ENCODE data around the gene POLR1F. TPM values are rescaled to one million over a fixed set of nuclear protein-coding genes. Genes with fewer than 3 reads are reported as not detected.
"Not testable (repeated sequence)": the region's sequence is repeated elsewhere in the genome, so short reads cannot be mapped to it uniquely, and the experiment has no call there.

POLR1F gene, protein sequence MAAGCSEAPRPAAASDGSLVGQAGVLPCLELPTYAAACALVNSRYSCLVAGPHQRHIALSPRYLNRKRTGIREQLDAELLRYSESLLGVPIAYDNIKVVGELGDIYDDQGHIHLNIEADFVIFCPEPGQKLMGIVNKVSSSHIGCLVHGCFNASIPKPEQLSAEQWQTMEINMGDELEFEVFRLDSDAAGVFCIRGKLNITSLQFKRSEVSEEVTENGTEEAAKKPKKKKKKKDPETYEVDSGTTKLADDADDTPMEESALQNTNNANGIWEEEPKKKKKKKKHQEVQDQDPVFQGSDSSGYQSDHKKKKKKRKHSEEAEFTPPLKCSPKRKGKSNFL
- polyA plus RNA-seq (2014; cell fraction: cytosol; rRNA removed), result 18.7 and 20.2 TPM in 2 replicates
- polyA plus RNA-seq (2014; cell fraction: nucleus; rRNA removed), result 14.1 and 24.6 TPM in 2 replicates

DNA sequence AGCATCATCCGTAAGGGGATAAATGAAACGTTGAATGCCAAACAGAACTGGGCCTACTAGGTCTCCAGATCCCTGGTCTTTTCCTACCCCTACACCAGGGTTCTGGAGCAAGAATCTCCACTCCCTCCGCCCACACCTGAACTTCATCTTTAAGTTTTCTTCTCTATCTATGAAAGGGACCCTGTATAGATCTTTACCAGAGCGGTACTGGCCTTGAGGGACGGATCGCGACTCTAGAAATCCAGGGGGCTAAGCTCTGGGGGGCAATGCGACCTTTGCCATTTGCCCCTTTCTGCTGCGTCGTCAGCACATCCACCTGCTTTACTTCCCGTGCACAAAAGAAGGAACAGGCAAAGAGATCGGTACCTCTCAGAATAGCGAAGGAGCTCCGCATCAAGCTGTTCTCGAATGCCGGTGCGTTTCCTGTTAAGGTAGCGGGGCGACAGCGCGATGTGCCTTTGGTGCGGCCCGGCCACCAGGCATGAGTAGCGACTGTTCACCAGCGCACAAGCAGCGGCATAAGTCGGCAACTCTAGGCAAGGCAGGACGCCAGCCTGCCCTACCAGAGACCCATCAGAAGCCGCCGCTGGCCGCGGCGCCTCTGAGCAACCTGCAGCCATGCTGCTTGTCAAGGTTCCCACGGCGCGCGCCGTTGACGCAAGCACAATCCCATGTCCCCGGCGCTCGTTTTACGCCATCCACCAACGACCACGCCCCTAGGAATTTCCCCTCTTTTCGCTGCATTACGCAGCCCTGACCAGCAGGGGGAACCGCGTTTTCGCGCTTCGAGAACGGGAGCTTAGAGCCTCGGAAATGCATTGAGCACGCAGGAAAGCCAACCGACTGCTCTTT, at the start of gene POLR1F:
Gene POLR1F (minus strand): TSS at position 641 of the 852 bp plus-strand sequence. CDS start 21 bp downstream, at position 620.
- peak; percentile 96 for DNase-seq (ENCODE audit: low spot score)

DNA sequence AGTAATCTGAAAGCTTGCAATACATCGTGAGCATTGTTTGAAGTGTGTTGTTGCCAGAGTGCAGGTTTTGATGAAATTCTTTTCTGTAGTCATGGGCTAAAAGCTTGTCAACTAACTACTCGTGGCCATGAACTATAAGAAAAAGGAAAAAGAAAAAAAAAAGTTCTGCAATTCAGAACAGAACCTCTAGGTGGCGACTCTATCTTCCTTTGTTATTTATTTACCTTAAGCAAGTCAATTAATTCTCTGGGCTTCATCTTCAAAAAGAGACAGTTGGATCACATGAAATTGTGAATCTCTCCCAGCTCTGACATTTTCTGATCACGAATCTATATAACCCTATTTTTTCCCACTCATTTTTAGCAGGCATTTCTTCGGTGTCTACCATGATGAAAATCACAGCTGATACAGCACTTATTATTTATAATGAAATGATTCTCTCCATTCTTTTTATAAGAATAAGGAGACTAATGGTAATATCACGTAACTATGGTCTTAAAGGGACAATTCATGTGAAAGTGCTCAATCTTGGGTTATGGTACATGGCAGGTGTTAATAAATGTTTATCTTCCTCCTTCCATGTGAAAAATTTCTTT, 45.8 kb upstream of the POLR1F start:
- peak; percentile 73 for DNase-seq (ENCODE audit: low spot score)

DNA sequence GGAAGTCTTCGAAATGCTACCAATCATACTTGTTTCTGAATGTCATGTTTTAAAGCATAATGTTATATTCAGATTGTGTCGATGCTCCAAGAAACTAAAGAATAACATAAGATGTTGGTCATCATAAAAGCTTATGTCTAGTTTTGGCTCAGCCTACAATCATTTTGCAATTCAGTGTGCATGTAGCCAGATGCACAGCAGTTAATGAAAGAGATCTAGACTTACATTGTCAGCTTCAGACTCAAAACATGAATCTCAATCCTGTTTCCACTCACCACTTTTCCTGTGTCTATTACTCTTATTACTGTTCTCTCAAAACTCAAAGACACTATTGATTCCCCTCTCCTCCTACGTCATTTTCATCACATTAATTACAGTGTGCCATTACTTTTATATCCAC, 43.2 kb upstream of the POLR1F start:
- no peak for DNase-seq (ENCODE audit: low spot score)

DNA sequence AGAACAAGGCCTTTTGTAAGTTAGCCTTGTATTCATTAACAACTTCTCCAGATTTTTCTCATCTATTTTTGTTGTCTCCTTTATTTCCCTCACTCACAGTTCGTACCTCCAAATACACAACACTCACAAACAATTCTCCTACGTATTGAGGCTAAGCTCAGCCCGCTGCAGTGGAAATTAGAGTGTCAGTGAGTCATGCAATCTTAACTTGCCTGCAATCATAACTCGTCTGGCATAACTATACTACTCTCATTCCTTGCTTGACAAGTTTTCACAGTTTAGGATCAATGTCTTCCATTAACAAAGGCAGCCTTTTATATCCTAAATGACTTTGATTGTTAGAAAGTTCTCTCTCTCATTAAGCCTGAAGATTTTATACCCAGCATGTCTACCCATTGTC, 40.8 kb upstream of the POLR1F start:
- no peak for DNase-seq (ENCODE audit: low spot score)

DNA sequence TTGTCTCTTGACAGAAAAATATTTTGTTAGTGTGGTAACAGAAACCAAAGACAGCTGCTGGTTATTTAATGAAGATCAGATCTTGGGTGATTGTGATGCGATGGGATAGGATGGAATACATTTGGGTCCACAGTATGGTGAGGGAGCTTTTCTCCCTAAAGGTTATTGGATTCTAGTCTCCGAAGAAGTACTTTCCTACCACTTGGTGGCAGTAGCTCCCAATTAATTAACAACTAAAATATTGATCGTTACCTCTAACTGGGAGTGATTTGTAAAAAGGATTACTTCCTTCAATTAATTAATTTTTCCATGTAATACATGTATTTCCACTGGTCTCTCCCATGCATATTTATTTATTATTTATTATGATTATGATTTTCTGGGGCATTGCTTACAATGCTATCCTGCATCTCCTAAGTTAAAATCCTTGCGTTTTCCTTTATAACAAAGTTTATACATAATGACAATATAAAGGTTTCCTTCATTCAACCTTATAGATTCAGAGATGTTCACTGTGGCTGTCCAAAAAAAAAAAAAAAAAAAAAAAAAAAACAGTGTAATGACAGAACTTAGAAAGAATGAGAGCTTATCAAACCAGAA, 39.0 kb upstream of the POLR1F start:
- peak; percentile 60 for DNase-seq (ENCODE audit: low spot score)

DNA sequence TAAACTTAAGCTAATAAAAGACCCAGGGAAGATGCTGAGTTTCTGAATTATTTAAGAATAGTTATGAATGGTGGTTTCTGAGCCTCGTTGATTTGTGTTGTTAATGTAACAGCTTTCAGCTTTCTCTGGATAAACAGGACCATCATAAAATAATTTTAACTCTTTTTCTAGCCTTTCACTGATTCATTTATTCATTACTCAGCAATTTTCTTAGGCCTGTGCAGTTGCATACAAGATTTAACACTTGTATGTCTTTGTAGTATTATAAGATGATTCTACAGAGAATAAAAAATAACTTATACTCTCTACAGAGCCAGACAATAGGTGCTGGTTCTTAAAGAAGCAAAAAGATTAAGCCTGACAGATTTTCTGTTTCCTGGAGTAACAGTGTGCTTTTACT, 35.2 kb upstream of the POLR1F start:
- DNase-seq (ENCODE audit: low spot score), result no peak

DNA sequence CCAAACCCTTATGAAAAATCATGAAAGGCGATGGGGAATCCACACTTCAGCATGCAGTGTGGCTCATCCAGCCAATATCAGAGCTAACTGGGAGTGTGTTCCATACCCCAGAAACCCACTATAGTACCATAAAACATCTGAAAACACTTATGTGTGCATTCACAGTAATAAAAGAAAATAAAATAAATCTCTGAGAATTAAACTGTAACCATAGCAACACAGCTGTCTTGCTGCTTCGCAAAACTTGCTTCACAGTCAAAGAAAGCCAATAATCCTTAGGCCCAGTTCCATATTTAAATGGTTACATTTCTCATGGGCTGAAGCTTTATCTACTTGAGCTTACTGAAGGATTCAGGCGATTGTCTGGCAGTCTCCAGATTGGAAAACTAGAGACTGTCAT, 19.9 kb upstream of the POLR1F start:
- no peak for DNase-seq (ENCODE audit: low spot score)

DNA sequence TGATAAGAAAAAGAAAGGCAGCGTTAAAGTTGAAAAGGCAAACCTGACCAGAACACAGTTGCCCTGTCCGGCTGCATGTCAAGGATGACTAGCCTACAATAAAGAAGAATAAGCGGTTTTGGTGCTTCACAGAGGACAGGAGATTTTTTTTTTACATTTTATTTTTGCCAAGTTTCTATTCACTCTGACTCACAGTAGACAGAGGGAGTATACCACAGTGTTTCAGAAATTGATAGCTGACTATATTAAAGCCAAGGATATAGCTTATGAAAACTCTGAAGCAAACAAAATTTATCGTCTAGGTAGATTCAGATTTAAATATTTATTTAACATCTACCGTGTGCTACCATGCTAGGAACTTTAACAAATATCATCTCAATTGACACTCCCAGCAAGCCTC, 16.9 kb upstream of the POLR1F start:
- no peak for DNase-seq (ENCODE audit: low spot score)

DNA sequence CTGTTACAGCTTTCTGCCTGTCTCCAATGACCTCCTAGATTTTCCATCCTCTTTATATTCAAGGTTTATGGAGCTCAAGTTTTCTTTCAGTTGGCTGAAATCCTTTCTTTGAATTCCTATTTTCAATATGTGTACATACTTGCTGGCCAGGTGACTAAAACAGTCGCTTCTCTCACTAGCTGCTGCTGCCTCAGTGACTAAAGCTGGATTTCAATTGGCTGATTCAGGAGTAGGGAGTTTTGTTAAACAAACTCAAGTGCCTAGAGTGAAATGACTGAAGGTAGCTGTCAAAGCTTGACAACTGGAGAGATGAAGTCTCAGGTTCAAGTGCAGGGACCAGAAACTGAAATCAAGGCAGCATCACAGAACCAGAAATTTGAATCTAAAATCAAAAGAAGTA, 6.7 kb upstream of the POLR1F start:
- DNase-seq (ENCODE audit: low spot score), result no peak

DNA sequence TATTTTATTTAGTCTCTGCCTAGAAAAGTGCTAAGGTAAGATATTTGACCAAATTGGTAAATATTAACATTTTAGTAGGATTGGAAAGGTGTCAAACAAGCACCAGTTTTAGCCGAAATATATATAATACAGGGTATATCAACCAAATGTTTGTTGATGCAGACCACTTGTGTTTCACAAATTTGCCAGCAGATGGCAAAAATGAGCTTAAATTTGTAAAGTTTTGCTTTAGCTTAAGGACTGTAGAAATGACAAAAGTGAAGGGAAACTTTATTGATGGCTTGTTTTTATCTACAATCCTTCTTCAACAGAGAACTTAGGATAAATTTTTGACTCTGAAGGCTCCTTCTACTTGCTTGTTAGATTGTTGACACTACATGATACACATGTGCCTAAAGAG, 4.8 kb upstream of the POLR1F start:
- DNase-seq (ENCODE audit: low spot score), result peak; percentile 55

DNA sequence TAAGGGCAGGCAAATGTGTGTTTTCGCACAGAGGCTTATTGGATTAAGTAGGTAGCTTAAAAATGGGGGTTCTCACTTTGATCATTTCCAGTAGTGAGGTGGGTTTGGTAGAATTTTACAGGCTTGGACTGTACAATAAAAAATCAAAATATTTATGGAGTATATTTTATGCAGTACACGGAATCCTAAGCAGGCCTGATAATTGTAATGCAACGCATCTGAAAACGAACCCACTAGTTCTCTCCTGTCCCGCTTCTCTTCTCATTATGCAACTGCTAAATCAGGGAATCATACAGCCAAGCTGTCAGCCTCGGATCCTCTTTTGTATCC, 377 bp upstream of the POLR1F start:
- DNase-seq (ENCODE audit: low spot score), result no peak

DNA sequence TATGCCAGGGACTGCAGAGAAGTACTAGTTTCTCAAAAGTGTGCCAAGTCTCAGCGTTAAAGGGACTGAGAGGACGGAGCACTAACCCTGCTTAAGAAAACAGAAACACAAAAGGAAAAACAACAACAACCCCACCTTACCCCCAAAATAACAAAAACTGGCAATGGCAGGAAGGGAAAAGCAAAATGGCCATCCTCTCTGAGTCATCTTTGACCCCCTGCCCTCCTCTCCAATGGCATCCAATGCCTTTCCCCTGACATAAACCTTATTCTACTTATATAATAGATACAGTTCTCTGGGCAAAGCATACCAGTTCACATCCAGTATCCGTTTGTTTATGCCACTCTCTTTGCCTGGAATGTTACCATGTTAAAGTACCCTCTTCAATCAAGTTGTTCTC, 1.6 kb downstream of the POLR1F start:
- DNase-seq (ENCODE audit: low spot score), result no peak

DNA sequence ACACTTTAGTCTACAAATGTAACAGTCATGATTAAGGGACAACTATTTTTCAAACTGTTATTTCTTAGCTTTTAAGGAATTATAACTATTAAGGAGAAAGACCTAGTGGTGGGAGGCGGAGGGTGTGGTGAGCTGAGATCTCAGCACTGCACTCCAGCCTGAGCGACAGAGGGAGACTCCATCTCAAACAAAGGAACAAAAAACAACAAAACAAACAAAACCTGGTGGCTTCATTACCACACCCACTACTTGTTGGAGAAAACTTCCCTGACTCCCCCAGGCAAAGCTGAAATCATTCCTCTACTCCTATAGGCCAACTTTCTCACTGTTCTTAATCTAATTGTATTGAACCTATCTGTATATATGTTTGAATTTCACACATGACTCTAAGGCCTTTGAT, 3.2 kb downstream of the POLR1F start:
- no peak for DNase-seq (ENCODE audit: low spot score)

DNA sequence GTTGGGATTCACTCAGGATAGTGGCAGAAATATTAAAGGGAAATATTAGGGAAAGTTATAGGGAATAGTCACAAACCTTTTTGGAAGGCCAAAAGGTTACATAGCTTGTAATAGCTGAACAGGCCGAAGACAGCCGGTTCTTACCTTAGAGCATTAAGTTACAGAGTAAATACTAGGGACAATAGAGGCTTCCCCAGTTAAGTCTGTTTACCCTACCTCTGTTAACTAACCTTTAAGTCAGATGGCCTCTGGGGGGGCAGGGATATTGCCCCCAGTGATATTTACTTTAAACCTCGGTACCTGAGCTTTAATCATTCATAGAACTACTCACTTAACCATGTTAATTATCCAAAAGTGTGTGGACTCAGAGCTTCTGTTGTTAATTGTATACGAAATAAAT, 7.4 kb downstream of the POLR1F start:
- DNase-seq (ENCODE audit: low spot score), result no peak

DNA sequence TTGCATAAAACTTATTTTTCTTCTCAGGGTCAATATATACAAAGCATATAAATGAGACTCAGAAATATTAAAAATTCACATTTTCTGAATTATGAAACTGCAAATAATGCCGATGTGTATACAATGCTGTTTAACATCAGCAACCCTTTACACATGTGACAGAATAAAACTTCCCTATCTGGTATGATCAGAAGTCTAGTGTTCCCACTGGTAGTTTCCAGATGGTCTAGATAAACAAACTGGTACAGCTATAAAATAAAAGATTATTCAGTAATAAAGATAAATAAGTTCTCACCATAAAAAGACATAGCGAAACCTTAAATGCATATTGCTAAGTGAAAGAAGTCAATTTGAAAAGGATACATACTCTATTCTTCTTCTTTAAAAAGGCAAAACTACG, 7.9 kb downstream of the POLR1F start:
- DNase-seq (ENCODE audit: low spot score), result no peak

DNA sequence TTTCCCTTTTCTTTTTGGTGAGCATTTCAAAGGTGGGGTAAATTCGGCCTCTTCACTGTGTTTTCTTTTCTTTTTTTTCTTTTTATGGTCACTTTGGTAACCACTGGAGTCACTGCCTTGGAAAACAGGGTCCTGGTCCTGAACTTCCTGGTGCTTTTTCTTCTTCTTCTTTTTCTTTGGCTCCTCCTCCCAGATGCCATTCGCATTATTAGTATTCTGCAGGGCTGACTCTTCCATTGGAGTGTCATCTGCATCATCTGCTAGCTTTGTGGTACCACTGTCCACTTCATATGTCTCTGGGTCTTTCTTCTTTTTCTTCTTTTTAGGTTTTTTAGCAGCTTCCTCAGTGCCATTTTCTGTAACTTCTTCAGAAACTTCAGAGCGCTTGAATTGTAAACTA, 10.5 kb downstream of the POLR1F start:
- no peak for DNase-seq (ENCODE audit: low spot score)

DNA sequence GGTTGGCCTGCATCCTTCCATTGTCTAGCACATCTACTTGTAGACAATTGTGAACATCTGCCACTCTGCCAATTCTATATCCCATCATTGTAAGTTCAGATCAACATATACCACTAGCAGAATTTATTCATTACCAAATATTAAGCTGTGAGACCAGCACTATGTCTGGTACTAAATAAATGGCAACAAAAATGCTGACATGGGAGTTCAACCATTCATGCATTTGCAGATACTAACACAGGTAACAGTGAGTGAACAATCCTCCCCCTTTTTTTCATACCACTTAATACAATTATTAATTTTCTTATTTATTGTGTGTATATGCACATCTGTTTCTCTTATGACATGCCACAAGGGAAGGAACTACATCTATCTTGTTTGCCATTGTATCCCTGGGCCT, 11.9 kb downstream of the POLR1F start:
- no peak for DNase-seq (ENCODE audit: low spot score)

DNA sequence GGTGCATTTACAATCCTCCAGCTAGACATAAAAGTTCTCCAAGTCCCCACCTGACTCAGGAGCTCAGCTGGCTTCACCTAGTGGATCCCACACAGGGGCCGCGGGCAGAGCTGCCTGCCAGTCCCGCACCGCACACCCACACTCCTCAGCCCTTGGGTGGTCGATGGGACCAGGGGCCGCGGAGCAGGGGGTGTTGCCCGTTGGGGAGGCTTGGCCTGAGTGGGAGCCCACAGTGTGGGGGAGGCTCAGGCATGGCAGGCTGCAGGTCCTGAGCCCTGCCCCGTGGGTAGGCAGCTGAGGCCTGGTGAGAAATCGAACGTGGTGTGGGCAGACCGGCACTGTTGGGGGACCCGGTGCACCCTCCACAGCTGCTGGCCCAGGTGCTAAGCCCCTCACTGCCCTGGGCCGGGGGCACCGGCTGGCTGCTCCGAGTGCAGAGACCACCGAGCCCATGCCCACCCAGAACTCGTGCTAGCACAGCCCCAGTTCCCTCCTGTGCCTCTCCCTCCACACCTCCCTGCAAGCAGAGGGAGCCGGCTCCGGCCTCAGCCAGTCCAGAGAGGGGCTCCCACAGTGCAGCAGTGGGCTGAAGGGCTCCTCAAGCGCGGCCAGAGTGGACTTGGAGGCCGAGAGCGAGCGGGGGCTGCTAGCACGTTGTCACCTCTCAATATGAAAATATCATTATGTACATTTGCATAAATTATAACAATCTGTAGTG, 16.6 kb downstream of the POLR1F start:
- no peak for DNase-seq (ENCODE audit: low spot score)

DNA sequence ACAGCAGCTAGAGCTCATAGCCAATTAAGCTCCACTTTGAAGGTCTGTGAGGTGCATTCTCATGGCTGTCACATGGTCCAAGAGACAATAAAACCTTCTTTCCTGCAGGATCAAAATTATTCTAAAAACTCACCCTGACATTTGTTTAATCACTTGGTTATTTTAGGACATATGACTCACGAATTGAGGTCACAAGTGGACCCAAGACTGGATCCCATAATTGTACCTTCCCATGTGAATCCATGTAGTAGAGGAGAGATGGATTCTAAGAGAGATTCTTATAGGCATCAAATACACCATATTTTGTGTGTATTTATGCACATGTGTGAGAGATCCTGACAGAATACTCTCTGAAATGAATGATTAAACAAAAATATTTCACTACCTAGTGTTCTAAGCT, 18.1 kb downstream of the POLR1F start:
- DNase-seq (ENCODE audit: low spot score), result no peak

DNA sequence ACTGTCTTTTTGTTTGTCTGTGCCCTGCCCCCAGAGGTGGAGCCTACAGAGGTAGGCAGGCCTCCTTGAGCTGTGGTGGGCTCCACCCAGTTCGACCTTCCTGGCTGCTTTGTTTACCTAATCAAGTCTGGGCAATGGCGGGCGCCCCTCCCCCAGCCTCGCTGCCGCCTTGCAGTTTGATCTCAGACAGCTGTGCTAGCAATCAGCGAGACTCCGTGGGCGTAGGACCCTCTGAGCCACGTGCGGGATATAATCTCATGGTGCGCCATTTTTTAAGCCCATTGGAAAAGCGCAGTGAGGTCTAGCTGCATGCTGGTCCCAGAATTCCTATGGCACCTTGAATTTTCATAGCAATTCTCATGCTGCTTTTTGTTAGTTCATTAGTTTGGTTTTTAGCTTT, 19.7 kb downstream of the POLR1F start:
- DNase-seq (ENCODE audit: low spot score), result not testable (repeated sequence)

DNA sequence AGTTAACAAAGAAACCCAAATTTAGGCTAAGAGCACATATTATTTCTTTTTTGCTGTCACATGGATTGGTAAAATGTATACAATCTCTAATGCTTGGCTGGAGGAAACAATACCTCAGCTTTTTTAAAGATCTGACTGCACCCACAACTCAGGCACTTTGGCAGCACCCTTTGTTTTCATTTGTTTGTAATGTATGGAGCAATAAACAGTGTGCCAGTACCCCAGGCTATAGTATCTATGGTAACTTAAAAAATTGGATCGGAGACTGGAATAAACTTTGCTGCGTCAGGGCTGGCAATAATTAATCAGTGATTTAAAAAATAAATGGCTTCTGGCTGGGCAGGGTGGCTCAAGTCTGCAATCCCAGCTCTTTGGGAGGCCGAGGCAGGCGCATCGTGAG, 27.2 kb downstream of the POLR1F start:
- no peak for DNase-seq (ENCODE audit: low spot score)

DNA sequence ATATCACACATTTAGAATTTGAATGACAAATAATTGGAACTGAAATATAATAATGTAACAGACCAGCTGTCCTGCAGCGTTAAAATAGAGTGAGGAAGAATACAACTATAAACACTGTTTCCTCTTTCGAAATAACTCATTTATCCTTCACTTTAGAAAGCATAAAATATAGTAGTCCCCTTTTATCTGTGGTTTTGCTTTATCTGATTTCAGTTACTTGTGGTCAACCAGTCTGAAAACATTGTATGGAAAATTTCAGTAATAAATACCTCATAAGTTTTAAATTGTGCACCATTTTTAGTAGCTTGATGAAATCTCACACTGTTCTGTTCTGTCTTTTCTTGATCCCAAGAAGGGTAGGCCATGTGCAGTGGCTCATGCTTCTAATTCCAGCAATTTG, 31.7 kb downstream of the POLR1F start:
- no peak for DNase-seq (ENCODE audit: low spot score)

All from SK-N-DZ (cell line).